ENCODE measurements around the gene RSRC2. TPM values are rescaled to one million over a fixed set of nuclear protein-coding genes. Genes with fewer than 3 reads are reported as not detected.
"Not testable (repeated sequence)": the region's sequence is repeated elsewhere in the genome, so short reads cannot be mapped to it uniquely, and the experiment has no call there.

Gene RSRC2
- total and polyA plus RNA-seq, 9 donors = 62.1 to 124 (median 108) TPM

DNA sequence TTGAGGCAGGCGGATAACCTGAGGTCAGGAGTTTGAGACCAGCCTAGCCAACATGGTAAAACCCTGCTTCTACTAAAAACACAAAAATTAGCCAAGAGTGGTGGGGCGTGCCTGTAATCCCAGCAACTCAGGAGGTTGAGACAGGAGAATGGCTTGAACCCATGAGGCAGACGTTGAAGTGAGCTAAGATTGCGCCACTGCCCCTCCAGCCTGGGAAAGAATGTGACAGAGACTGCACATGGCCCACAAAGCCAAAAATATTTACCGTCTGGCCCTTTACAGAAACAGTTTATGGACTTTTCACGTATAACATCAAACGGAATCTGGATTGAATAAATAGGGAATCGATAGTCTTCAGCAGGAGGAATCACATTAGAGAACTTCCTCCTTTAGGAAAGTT is 3.5 kb downstream of the RSRC2 start:
- Histone ChIP-seq H3K27ac (ENCODE audit: low read length) (no peak overlapping the region), H3K4me1 (ENCODE audit: control insufficient read depth, insufficient read depth, low read length) (peaks cover 11% of the 10 kb centered on the region), H3K9me3 (replicated peaks; ENCODE audit: control insufficient read depth, low read depth, low read length) (no peaks in the 10 kb centered on the region), H3K27me3 (ENCODE audit: control insufficient read depth, insufficient read depth, low read length) (no peaks in the 10 kb centered on the region), H3K36me3 (ENCODE audit: control insufficient read depth, insufficient read depth, low read length) (peaks cover 30% of the 10 kb centered on the region), H3K4me3 (ENCODE audit: low read length) (no peak overlapping the region)
- WGBS (ENCODE audit: insufficient coverage) = 63% methylated on average over 3 of the region's 8 CpGs
- DNase-seq = no peak

DNA sequence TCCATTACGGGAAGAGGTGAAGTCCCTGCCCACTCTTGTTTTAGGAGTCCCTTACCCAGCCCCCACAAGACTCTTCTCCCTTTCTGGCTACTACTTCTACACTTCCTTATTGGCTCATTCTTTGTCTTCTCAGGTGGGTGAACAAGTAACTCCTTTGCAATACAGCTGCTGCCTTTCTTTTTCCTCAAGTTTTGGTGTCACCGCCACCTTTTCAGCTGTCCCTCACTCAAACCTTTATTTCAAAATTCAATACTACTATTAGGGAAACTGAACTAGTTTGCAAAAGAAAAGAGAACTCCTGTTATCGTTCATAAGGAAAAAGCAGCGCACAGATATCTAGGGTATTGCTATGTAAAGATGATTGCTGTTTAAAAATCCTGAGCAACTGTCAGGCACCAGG is 6.1 kb downstream of the RSRC2 start:
- H3K9me3 ChIP-seq (replicated peaks; ENCODE audit: control insufficient read depth, low read depth, low read length) = no peaks in the 10 kb centered on the region
- H3K27me3 ChIP-seq (ENCODE audit: control insufficient read depth, insufficient read depth, low read length) = no peaks in the 10 kb centered on the region
- H3K4me1 ChIP-seq (ENCODE audit: control insufficient read depth, insufficient read depth, low read length) = peaks cover 6% of the 10 kb centered on the region
- H3K27ac ChIP-seq (ENCODE audit: low read length) = no peak overlapping the region
- H3K4me3 ChIP-seq (ENCODE audit: low read length) = no peak overlapping the region
- H3K36me3 ChIP-seq (ENCODE audit: control insufficient read depth, insufficient read depth, low read length) = peaks cover 46% of the 10 kb centered on the region
- WGBS (ENCODE audit: insufficient coverage) = 94% methylated on average over 2 of the region's 4 CpGs
- DNase-seq = no peak

DNA sequence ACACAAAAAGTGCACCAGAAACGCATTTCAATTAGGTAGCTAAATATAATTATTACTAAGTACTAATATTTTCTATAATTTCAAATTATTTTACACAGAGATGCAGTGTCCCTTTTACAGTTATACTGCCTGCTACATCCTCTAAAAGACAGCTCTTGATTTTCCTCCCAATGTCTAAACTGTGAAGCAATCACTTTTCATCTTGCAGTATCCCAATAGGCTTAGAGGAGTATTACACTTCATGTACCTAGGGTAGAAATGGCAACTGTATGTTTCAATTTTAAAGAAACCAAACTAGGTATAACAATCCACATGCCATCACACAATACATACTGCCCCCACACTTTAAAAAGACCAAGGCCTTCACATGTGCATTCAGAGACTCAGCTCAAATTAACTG is 7.3 kb downstream of the RSRC2 start:
- no peak overlapping the region for H3K27ac ChIP-seq (ENCODE audit: low read length)
- no peaks in the 10 kb centered on the region for H3K9me3 ChIP-seq (replicated peaks; ENCODE audit: control insufficient read depth, low read depth, low read length)
- no CpG with 5 or more reads among the region's 1 CpG for WGBS (ENCODE audit: insufficient coverage)
- no peaks in the 10 kb centered on the region for H3K27me3 ChIP-seq (ENCODE audit: control insufficient read depth, insufficient read depth, low read length)
- H3K4me3 ChIP-seq (ENCODE audit: low read length) = no peak overlapping the region
- H3K36me3 ChIP-seq (ENCODE audit: control insufficient read depth, insufficient read depth, low read length) = peaks cover 55% of the 10 kb centered on the region
- no peak for DNase-seq
- peaks cover 4% of the 10 kb centered on the region for H3K4me1 ChIP-seq (ENCODE audit: control insufficient read depth, insufficient read depth, low read length)

DNA sequence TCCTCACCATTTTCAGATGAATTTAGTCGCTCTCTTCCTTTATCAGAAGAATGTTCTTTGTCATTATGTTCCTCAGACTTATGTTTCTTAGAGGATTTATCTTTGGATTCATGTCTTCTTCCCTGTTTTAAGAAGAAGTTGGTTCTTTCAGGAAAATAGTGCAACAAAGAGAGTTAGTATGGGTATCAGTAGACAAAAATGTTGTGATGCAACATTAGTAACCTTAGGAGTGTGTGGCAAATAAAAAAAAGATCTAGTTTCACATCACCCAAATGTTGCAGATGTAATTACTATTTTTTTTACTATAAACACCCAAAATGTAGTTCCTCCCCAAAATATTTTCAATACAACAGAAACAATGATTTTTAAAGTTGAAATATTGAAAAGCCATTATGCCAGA is 7.8 kb downstream of the RSRC2 start:
- Histone ChIP-seq H3K27me3 (ENCODE audit: control insufficient read depth, insufficient read depth, low read length) (no peaks in the 10 kb centered on the region), H3K4me3 (ENCODE audit: low read length) (no peak overlapping the region), H3K36me3 (ENCODE audit: control insufficient read depth, insufficient read depth, low read length) (peaks cover 57% of the 10 kb centered on the region), H3K9me3 (replicated peaks; ENCODE audit: control insufficient read depth, low read depth, low read length) (no peaks in the 10 kb centered on the region), H3K4me1 (ENCODE audit: control insufficient read depth, insufficient read depth, low read length) (peaks cover 4% of the 10 kb centered on the region), H3K27ac (ENCODE audit: low read length) (no peak overlapping the region)
- DNase-seq = no peak
- no CpG with 5 or more reads among the region's 1 CpG for WGBS (ENCODE audit: insufficient coverage)

DNA sequence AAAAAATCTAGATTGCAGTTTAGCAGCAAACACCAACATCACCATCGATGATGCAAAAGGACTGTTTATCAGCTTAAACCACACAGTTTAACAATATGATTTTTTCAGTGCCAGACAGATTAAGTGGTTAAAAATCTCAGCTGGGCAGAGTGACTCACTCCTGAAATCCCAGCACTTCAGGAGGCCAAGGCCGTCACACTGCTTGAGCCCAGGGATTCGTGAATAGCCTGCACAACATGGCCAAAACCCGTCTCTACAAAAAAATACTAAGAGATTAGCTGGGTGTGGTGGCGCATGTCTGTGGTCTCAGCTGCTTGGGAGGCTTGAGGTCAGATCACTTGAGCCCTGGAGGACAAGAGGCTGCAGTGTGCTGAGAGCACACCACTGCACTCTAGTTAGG is 8.9 kb downstream of the RSRC2 start:
- 100% methylated on average over 2 of the region's 5 CpGs for WGBS (ENCODE audit: insufficient coverage)
- no peak overlapping the region for H3K4me3 ChIP-seq (ENCODE audit: low read length)
- H3K9me3 ChIP-seq (replicated peaks; ENCODE audit: control insufficient read depth, low read depth, low read length) = no peaks in the 10 kb centered on the region
- no peaks in the 10 kb centered on the region for H3K4me1 ChIP-seq (ENCODE audit: control insufficient read depth, insufficient read depth, low read length)
- DNase-seq = no peak
- H3K27ac ChIP-seq (ENCODE audit: low read length) = no peak overlapping the region
- no peaks in the 10 kb centered on the region for H3K27me3 ChIP-seq (ENCODE audit: control insufficient read depth, insufficient read depth, low read length)
- H3K36me3 ChIP-seq (ENCODE audit: control insufficient read depth, insufficient read depth, low read length) = peaks cover 59% of the 10 kb centered on the region

DNA sequence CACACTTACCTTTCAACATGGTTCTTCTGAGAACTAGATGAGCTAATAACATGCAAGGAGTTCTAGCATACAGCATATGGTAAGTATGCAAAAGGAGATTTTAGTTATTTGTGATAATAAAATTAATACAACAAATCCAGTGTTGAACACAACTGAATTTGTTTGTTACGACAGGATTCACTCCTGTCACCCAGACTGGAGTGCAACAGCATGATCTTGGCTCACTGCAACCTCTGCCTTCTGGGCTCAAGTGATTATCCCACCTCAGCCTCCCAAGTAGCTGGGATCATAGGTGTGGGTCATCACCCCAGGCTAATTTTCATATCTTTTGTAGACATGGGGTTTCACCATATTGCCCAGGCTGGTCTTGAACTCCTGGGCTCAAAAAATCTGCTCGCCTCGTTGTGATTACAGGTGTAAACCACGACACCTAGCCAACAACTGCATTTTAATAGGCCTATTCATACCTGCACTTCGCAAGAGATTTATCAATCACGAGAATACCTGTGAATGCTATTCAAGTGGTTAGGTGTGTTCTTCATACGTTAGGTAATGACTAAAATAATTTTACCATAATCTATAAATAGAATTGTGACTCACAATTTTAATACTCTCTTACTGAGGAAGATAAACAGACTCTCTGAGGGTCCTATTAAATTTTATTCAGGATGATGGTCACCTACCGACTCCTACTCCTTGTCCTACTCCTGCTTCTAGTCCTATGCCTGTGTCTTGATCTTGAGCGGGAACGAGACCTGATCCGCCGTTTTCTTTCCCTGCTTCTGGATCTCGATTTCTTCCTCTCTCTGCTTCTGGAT is 10.0 kb downstream of the RSRC2 start:
- H3K27ac ChIP-seq (ENCODE audit: low read length) = no peak overlapping the region
- no peak for DNase-seq
- 94% methylated on average over 5 of the region's 13 CpGs for WGBS (ENCODE audit: insufficient coverage)
- H3K9me3 ChIP-seq (replicated peaks; ENCODE audit: control insufficient read depth, low read depth, low read length) = no peaks in the 10 kb centered on the region
- H3K4me1 ChIP-seq (ENCODE audit: control insufficient read depth, insufficient read depth, low read length) = no peaks in the 10 kb centered on the region
- H3K27me3 ChIP-seq (ENCODE audit: control insufficient read depth, insufficient read depth, low read length) = no peaks in the 10 kb centered on the region
- H3K36me3 ChIP-seq (ENCODE audit: control insufficient read depth, insufficient read depth, low read length) = peaks cover 66% of the 10 kb centered on the region
- no peak overlapping the region for H3K4me3 ChIP-seq (ENCODE audit: low read length)

DNA sequence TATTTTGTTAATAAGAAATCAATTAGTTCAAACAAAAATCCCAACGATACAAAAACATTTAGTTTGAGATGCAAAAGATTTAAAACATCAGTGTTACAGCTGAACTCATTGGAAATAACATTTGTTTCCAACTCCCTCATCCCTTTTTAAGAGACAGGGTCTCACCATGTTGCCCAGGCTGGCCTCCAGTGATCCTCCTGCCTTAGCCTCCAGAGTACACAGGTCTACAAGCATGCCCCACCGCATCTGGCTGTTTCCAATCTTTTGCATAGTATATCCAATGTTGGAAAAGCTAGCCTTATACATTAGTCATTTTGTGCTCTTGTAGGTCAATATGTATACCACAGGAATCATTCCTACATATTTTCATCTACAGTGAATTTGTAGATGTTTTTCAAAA is 11.5 kb downstream of the RSRC2 start:
- Histone ChIP-seq H3K4me1 (ENCODE audit: control insufficient read depth, insufficient read depth, low read length) (no peaks in the 10 kb centered on the region), H3K27ac (ENCODE audit: low read length) (no peak overlapping the region), H3K4me3 (ENCODE audit: low read length) (no peak overlapping the region), H3K36me3 (ENCODE audit: control insufficient read depth, insufficient read depth, low read length) (peaks cover 64% of the 10 kb centered on the region), H3K27me3 (ENCODE audit: control insufficient read depth, insufficient read depth, low read length) (no peaks in the 10 kb centered on the region), H3K9me3 (replicated peaks; ENCODE audit: control insufficient read depth, low read depth, low read length) (no peaks in the 10 kb centered on the region)
- no peak for DNase-seq
- WGBS (ENCODE audit: insufficient coverage) = 100% methylated on average over 1 of the region's 2 CpGs

DNA sequence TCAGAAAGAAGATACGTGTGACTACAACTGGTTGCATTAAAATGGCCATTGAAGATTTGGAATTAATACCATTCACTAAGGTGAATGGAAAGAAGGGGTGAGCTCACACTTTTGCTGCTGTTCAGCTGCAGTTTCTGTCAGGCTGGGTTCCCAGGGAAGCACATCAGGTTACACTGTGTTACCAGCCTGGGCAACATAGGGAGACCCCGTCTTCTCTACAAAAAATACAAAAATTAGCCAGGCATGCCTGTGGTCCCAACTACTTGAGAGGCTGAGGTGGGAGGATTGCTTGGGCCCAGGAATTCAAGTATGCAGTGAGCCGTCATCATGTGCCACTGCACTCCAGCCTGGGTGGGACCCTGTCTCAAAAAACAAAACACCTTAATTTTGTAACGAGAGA is 13.1 kb downstream of the RSRC2 start:
- Histone ChIP-seq H3K27ac (ENCODE audit: low read length) (no peak overlapping the region), H3K4me3 (ENCODE audit: low read length) (no peak overlapping the region), H3K9me3 (replicated peaks; ENCODE audit: control insufficient read depth, low read depth, low read length) (no peaks in the 10 kb centered on the region), H3K4me1 (ENCODE audit: control insufficient read depth, insufficient read depth, low read length) (no peaks in the 10 kb centered on the region), H3K27me3 (ENCODE audit: control insufficient read depth, insufficient read depth, low read length) (no peaks in the 10 kb centered on the region), H3K36me3 (ENCODE audit: control insufficient read depth, insufficient read depth, low read length) (peaks cover 71% of the 10 kb centered on the region)
- WGBS (ENCODE audit: insufficient coverage) = no CpG with 5 or more reads among the region's 4 CpGs
- no peak for DNase-seq

DNA sequence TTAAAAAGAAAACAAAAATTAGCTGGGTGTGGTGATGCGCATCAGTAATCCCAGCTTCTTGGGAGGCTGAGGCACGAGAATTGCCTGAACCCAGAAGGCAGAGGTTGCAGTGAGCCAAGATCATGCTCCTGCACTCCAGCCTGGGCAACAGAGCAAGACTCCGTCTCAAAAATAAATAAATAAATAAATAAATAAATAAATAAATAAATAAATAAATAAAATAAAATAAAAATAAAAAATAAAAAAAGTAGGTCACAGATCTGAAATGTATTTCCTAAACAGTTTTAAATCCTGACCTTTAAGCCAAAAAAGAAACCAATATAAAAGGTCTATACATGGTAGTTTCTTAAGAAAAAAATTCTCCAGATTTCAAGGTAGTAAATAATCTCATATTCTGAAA is 13.7 kb downstream of the RSRC2 start:
- no CpG with 5 or more reads among the region's 3 CpGs for WGBS (ENCODE audit: insufficient coverage)

DNA sequence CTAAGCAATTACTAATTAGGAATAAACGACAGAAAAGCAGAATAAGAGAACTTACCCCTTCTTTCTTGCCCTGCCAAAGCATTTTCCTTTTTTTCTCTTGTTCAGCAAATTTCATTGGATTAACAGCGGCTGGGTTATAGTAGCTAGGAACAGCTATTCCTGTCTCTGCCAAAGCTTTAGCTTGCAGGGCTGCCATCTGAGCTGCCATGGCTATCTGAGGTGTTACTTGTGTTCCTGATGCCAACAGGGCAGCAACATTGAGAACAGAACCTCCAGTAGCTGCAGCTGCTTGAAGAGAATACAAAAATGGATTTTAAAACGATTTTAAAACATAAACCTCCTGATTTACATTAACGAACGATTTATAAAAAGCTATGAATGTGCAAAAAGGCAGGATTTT is 18.6 kb downstream of the RSRC2 start:
- Histone ChIP-seq H3K36me3 (ENCODE audit: control insufficient read depth, insufficient read depth, low read length) (peaks cover 78% of the 10 kb centered on the region), H3K4me3 (ENCODE audit: low read length) (no peak overlapping the region), H3K27me3 (ENCODE audit: control insufficient read depth, insufficient read depth, low read length) (no peaks in the 10 kb centered on the region), H3K27ac (ENCODE audit: low read length) (no peak overlapping the region), H3K4me1 (ENCODE audit: control insufficient read depth, insufficient read depth, low read length) (no peaks in the 10 kb centered on the region), H3K9me3 (replicated peaks; ENCODE audit: control insufficient read depth, low read depth, low read length) (no peaks in the 10 kb centered on the region)
- WGBS (ENCODE audit: insufficient coverage) = no CpG with 5 or more reads among the region's 5 CpGs
- DNase-seq = no peak

More for the DNA sequence above, 13.7 kb downstream of the RSRC2 start:
- not testable (repeated sequence) for H3K9me3 ChIP-seq (replicated peaks; ENCODE audit: control insufficient read depth, low read depth, low read length); H3K4me1 ChIP-seq (ENCODE audit: control insufficient read depth, insufficient read depth, low read length); H3K27me3 ChIP-seq (ENCODE audit: control insufficient read depth, insufficient read depth, low read length); H3K4me3 ChIP-seq (ENCODE audit: low read length); H3K27ac ChIP-seq (ENCODE audit: low read length); DNase-seq
- peaks cover 73% of the 10 kb centered on the region for H3K36me3 ChIP-seq (ENCODE audit: control insufficient read depth, insufficient read depth, low read length)

All from muscle of leg (tissue), 11 donors.